ENCODE results near the gene CLEC17A. TPM values are rescaled to one million over a fixed set of nuclear protein-coding genes. Genes with fewer than 3 reads are reported as not detected.
"Not testable (repeated sequence)": the region's sequence is repeated elsewhere in the genome, so short reads cannot be mapped to it uniquely, and the experiment has no call there.

CLEC17A gene
- polyA plus RNA-seq, 6 donors from 2014 or later: 71.6 to 127 (median 93.6) TPM

DNA sequence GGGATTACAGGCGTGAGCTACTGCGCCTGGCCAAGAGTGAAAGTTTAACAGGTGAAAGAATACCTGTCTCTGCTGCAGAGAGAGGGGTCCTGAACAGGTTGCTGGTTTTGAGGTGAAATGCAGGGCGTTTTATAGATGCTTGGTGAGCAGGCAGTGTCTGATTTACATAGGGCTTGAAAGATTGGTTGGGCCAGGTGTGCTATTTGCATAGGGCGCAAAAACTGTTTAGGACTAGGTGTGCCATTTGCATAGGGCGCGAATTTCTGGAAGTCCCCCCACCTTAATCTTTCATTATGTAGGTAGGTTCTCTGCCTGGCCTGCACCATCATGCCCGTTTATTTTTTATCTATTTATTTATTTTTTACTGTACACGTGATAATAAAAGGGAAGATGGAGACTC is 6.5 kb upstream of the CLEC17A start:
- ATAC-seq (ENCODE audit: low read depth in 2 of 2): no peak
- H3K27ac Mint-ChIP-seq: peak overlapping the region in 3 of 6 donors; percentile 84 to 92 (median 90)
- peak overlapping the region in 5 of 8 donors; percentile 6 to 71 (median 28) for H3K4me3 Mint-ChIP-seq

DNA sequence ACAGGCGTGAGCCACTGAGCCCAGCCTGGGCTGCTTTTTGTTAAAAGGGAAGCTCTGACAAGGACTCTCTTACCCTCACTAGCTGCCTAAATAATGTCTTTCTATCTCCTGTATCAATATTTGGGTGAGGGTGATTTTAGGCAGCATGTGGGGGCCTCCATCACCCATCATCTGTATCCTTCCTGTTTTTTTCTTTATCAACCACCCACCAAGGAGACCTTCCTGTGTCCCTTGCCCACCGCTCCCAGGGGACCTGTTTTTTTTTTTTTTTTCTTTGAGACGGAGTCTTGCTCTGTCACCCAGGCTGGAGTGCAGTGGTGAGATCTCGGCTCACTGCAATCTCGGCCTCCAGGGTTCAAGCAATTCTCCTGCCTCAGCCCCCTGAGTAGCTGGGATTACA is 5.6 kb upstream of the CLEC17A start:
- no peaks in the 10 kb centered on the region for H3K36me3 Mint-ChIP-seq
- peak overlapping the region; percentile 81 to 99 (median 94) for H3K27ac Mint-ChIP-seq
- peak; percentile 25 to 32 for ATAC-seq (ENCODE audit: low read depth in 2 of 2)
- H3K27me3 Mint-ChIP-seq: no peaks in the 10 kb centered on the region
- peak; percentile 60 for DNase-seq
- H3K4me1 Mint-ChIP-seq: peaks cover 44 to 88% (median 75%) of the 10 kb centered on the region in 3 donors
- H3K9me3 Mint-ChIP-seq: peaks cover 0 to 2% (median 0%) of the 10 kb centered on the region in 7 donors
- H3K4me3 Mint-ChIP-seq: peak overlapping the region; percentile 68 to 87 (median 78)

More for the DNA sequence above, 6.5 kb upstream of the CLEC17A start:
- H3K4me1 Mint-ChIP-seq: peaks cover 48 to 88% (median 73%) of the 10 kb centered on the region in 3 donors
- H3K27me3 Mint-ChIP-seq: no peaks in the 10 kb centered on the region
- peaks cover 0 to 2% (median 0%) of the 10 kb centered on the region in 7 donors for H3K9me3 Mint-ChIP-seq
- H3K36me3 Mint-ChIP-seq: no peaks in the 10 kb centered on the region
- no peak for DNase-seq

DNA sequence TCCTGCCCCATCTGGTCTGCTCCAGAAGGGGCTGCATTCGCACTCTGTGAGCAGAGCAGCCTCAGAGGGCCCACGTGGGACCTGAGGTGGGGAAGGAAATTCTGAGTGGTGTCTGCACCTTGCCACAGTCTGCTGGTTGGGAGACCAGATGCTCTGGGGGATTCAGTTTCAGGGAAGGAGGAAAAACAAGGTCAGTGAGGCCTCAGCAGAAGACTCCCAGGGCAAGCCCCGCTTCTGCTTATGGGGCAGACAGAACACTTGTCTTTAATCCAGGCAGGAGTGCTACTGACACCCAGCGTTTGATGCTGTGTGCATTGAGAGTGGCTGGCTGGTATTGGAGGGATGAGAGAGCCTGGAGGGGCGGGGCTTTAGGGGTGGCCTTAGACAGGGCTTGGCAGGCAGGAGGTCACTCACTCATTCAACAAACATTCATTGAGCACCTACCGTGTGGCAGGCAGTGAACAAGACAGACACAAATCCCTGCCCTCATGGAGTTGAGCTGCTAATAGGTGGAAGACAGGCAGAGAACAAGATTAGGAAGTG is 4.9 kb upstream of the CLEC17A start:
- Mint-ChIP-seq H3K36me3 (peaks cover 0 to 3% of the 10 kb centered on the region in 2 donors), H3K27ac (peak overlapping the region; percentile 81 to 99 (median 94)), H3K9me3 (peaks cover 0 to 4% (median 2%) of the 10 kb centered on the region in 7 donors), H3K4me3 (peak overlapping the region; percentile 11 to 87 (median 74)), H3K4me1 (peaks cover 48 to 94% (median 80%) of the 10 kb centered on the region in 3 donors), H3K27me3 (no peaks in the 10 kb centered on the region)
- ATAC-seq (ENCODE audit: low read depth in 2 of 2) (peak; percentile 53 to 57), DNase-seq (peak; percentile 65)

DNA sequence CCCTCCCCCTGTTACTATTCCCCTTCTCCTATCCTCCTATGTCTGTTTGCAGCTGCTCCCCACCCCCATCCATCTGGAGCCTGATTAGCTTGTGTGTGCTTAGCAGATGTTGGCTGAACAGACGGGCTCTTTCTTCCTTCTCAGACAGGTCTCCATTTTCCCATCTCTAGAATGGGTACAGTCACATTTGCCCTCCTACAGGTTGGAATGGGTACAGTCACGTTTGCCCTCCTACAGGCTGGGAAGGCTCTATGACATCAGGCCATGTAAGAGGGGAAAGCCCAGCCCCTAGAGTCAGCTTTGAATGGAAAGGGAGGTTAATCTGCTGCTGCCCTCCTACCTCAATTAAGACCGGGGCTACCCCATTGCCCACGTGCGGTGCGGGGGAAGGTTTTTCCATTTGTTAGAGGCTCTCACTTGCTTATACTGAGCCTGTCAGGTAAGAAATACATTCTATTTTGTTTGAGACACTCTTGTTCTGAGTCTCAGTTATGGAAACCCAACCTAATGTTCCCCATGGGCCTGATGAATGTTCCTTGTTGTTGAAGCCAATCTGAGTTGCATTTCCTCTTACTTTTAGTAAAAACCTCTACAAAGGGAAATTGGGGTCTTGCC is 2.2 kb upstream of the CLEC17A start:
- peaks cover 7 to 13% of the 10 kb centered on the region in 2 donors for H3K36me3 Mint-ChIP-seq
- peaks cover 0 to 4% (median 2%) of the 10 kb centered on the region in 7 donors for H3K9me3 Mint-ChIP-seq
- no peak for DNase-seq
- H3K4me1 Mint-ChIP-seq: peaks cover 47 to 84% (median 80%) of the 10 kb centered on the region in 3 donors
- peak overlapping the region in 3 of 6 donors; percentile 61 to 89 (median 62) for H3K27ac Mint-ChIP-seq
- no peaks in the 10 kb centered on the region for H3K27me3 Mint-ChIP-seq
- ATAC-seq (ENCODE audit: low read depth in 2 of 2): no peak
- H3K4me3 Mint-ChIP-seq: peak overlapping the region in 6 of 8 donors; percentile 3 to 73 (median 47)

DNA sequence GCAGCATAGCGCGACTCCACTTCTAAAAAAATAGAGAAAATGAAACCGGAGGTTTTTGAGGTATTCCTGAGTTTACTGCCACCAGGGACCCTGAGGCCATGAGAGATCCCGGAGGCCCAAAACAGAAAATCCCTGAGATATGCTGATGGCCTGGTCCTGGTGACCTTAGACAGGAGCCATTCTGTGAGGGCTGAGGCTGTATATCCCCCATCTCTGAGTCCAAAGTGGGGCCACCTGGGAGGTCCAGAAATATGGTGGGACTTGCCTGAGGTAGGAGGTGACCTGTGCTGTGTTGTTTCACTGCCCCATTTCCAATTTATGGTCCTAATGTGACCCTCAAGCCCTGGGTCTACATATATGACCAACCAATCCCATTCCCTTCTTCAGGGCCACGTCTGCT is 1.5 kb downstream of the CLEC17A start:
- Mint-ChIP-seq H3K27ac (peak overlapping the region; percentile 96 to 99 (median 98)), H3K36me3 (peaks cover 12 to 27% of the 10 kb centered on the region in 2 donors), H3K4me3 (peak overlapping the region; percentile 93 to 100 (median 99)), H3K4me1 (peaks cover 50 to 82% (median 76%) of the 10 kb centered on the region in 3 donors)
- not testable (repeated sequence) for H3K9me3 Mint-ChIP-seq; DNase-seq; ATAC-seq (ENCODE audit: low read depth in 2 of 2); H3K27me3 Mint-ChIP-seq

DNA sequence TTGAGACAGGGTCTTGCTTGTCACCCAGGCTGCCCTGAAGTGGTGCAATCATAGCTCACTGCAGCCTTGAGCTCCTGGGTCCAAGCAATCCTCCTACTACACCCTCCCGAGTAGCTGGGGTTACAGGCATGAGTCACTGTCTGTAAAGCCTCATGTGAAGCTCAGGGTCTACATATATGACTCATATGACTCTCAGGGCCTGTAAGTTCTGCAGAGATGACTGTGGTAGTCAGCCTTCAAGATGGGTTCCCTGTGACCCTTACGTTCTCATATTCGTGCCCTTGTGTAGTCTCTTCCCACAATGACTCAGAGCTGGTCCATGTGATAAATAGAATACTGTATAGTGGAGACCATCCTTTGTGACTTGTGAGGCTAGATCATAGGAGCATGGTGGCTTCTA is 2.3 kb downstream of the CLEC17A start:
- Mint-ChIP-seq H3K4me3 (peak overlapping the region; percentile 93 to 100 (median 99)), H3K4me1 (peaks cover 47 to 76% (median 72%) of the 10 kb centered on the region in 3 donors), H3K27ac (peak overlapping the region; percentile 49 to 98 (median 84))

DNA sequence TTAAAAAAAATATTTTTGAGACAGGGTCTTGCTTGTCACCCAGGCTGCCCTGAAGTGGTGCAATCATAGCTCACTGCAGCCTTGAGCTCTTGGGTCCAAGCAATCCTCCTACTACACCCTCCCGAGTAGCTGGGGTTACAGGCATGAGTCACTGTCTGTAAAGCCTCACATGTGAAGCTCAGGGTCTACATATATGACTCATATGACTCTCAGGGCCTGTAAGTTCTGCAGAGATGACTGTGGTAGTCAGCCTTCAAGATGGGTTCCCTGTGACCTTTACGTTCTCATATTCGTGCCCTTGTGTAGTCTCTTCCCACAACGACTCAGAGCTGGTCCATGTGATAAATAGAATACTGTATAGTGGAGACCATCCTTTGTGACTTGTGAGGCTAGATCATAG is 6.5 kb downstream of the CLEC17A start:
- Mint-ChIP-seq H3K4me3 (peak overlapping the region in 2 of 8 donors; percentile 19 to 76), H3K36me3 (peaks cover 8 to 28% of the 10 kb centered on the region in 2 donors), H3K27ac (peak overlapping the region in 2 of 6 donors; percentile 85 to 88), H3K4me1 (peaks cover 44 to 78% (median 62%) of the 10 kb centered on the region in 3 donors)
- DNase-seq; H3K9me3 Mint-ChIP-seq; ATAC-seq (ENCODE audit: low read depth in 2 of 2); H3K27me3 Mint-ChIP-seq: not testable (repeated sequence)

More for the DNA sequence above, 2.3 kb downstream of the CLEC17A start:
- ATAC-seq (ENCODE audit: low read depth in 2 of 2); H3K9me3 Mint-ChIP-seq; H3K27me3 Mint-ChIP-seq; DNase-seq: not testable (repeated sequence)
- H3K36me3 Mint-ChIP-seq: peaks cover 12 to 27% of the 10 kb centered on the region in 2 donors

DNA sequence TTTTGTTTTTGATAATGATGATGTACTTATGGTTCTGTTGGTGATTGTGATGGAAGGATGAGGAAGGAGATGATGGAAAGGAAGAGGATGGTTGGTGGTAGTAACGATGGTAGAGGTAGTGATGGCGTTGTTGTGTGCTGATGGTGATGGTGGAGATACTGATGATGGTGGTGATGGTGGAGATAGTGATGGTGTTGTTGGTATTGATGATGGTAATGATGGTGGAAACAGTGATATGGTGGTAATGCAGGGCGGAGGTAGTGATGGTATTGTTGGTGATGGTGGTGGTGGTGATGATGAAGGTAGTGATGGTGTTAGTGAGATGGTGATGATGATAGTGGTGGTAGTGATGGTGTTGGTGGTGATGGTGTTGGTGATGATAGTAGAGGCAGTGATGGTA is 12.7 kb downstream of the CLEC17A start:
- DNase-seq (no peak), ATAC-seq (ENCODE audit: low read depth in 2 of 2) (no peak)
- Mint-ChIP-seq H3K9me3 (peaks cover 0 to 8% (median 0%) of the 10 kb centered on the region in 7 donors), H3K4me1 (peaks cover 41 to 81% (median 65%) of the 10 kb centered on the region in 3 donors), H3K27ac (peak overlapping the region; percentile 9 to 92 (median 64)), H3K4me3 (peak overlapping the region; percentile 7 to 82 (median 44)), H3K27me3 (no peaks in the 10 kb centered on the region), H3K36me3 (peaks cover 29 to 56% of the 10 kb centered on the region in 2 donors)

DNA sequence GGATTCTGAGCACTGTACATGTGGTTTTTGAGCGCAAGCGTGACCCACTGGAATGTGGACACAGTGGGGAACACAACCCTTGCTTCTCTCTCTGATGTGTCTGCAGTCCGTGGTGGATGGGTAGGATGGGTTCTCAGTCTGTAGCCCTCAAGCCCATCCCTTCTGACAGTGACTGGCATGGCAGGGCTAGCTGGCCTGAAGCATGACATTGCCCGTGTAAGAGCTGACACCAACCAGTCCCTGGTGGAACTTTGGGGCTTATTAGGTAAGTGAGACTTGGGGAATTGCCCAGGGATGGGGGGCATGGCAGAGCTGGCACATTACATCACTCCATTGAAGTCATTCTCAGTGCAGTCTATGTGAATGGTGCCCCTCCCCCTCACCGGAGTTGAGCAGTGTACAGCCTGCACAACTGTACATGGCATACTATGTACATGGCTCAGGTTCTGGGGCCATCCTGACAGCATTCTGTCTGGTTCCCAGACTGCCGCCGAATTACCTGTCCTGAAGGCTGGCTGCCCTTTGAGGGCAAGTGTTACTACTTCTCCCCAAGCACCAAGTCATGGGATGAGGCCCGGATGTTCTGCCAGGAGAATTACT is 16.8 kb downstream of the CLEC17A start:
- peaks cover 0 to 8% (median 0%) of the 10 kb centered on the region in 7 donors for H3K9me3 Mint-ChIP-seq
- peak overlapping the region in 1 of 8 donors; percentile 59 for H3K4me3 Mint-ChIP-seq
- H3K27me3 Mint-ChIP-seq: no peaks in the 10 kb centered on the region
- peaks cover 34 to 76% (median 58%) of the 10 kb centered on the region in 3 donors for H3K4me1 Mint-ChIP-seq
- H3K27ac Mint-ChIP-seq: peak overlapping the region in 5 of 6 donors; percentile 42 to 99 (median 81)
- peaks cover 41 to 49% of the 10 kb centered on the region in 2 donors for H3K36me3 Mint-ChIP-seq
- no peak for DNase-seq
- ATAC-seq (ENCODE audit: low read depth in 2 of 2): no peak

DNA sequence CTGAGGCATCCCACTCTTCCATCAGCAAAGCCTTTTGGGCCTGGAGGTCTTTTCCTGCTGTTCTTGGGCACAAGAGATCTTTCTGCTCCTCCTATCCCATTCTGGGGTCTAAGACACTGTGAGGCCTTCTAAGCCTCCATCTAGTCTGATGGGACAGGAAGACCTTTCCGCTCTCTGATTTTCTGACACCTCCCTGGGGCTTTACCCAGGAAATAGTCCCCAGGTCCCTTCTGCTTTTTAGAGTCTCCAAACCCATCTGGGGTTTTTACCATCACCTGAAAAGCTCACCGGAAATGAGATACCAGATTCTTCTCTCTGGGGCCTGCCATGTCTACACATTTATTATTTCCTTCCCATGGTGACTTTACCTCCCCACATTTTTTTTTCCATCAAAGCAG is 21.1 kb downstream of the CLEC17A start:
- peak overlapping the region; percentile 99 to 100 (median 99) for H3K27ac Mint-ChIP-seq

DNA sequence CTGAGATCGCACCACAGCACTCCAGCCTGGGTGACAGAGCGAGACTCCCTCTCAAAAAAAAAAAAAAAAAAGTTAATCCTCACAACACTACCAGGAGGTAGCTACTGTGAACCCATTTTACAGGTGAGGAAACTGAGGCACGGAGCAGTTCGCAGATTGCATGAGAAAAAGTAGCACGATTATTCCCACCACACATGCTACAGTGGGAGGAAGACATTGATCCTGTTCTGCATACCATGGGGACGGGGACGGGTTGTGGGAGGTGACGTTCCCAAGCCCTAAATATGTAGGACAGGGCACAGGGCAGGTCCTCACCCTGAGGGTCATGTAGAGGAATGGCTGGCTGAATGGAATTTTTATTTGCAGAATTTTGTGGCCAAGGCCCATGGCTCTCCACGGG is 23.7 kb downstream of the CLEC17A start:
- Mint-ChIP-seq H3K9me3 (no peaks in the 10 kb centered on the region), H3K4me3 (peak overlapping the region in 6 of 8 donors; percentile 20 to 92 (median 60)), H3K27ac (peak overlapping the region; percentile 53 to 100 (median 94)), H3K4me1 (peaks cover 43 to 90% (median 69%) of the 10 kb centered on the region in 3 donors), H3K36me3 (peaks cover 34 to 36% of the 10 kb centered on the region in 2 donors), H3K27me3 (no peaks in the 10 kb centered on the region)
- no peak for DNase-seq
- no peak for ATAC-seq (ENCODE audit: low read depth in 2 of 2)

More for the DNA sequence above, 21.1 kb downstream of the CLEC17A start:
- Mint-ChIP-seq H3K9me3 (no peaks in the 10 kb centered on the region), H3K4me3 (peak overlapping the region; percentile 50 to 92 (median 83)), H3K36me3 (peaks cover 22 to 34% of the 10 kb centered on the region in 2 donors), H3K4me1 (peaks cover 30 to 86% (median 56%) of the 10 kb centered on the region in 3 donors), H3K27me3 (no peaks in the 10 kb centered on the region)
- ATAC-seq (ENCODE audit: low read depth in 2 of 2) (peak; percentile 92), DNase-seq (peak; percentile 88)

DNA sequence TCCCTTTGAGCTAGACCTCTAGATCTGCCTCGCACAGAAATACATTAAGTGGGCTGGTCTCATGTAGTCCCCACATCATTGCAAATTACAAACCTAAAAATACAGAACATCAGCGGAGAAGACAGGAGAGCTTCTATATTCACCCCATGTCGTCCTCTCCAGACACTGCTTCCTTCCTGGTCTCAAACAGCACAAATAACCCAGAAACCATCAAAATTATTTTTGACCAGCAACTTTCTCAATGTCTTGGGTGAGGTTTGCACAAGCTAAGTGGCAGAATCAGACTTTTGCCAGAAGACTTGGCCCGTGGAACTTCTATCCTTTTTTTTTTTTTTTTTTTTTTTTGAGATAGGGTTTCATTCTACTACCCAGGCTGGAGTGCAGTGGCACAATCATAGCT is 28.2 kb downstream of the CLEC17A start:
- Mint-ChIP-seq H3K4me1 (peaks cover 38 to 90% (median 52%) of the 10 kb centered on the region in 3 donors), H3K27me3 (no peaks in the 10 kb centered on the region), H3K4me3 (peak overlapping the region in 7 of 8 donors; percentile 0 to 80 (median 53)), H3K27ac (peak overlapping the region; percentile 1 to 100 (median 72)), H3K9me3 (peaks cover 0 to under 1% (median 0%) of the 10 kb centered on the region in 7 donors), H3K36me3 (peaks cover 21 to 31% of the 10 kb centered on the region in 2 donors)
- no peak for DNase-seq
- ATAC-seq (ENCODE audit: low read depth in 2 of 2): no peak

DNA sequence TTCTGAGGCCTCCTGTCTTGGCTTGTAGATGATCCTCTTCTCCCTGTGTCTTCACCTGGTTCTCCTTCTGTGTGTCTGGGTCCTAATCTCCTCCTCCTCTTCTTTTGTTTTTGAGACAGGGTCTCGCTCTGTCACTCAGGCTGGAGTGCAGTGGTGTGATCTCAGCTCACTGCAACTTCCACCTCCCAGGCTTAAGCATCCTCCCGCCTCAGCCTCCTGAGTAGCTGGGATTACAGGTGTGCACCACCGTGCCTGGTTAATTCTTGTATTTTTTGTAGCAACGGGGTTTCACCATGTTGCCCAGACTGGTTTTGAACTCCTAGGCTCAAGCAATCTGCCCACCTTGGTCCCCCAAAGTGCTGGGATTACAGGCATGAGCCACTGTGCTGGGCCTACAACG is 29.4 kb downstream of the CLEC17A start:
- Mint-ChIP-seq H3K4me3 (peak overlapping the region in 7 of 8 donors; percentile 29 to 93 (median 47)), H3K4me1 (peaks cover 40 to 88% (median 57%) of the 10 kb centered on the region in 3 donors), H3K36me3 (peaks cover 23 to 38% of the 10 kb centered on the region in 2 donors), H3K27ac (peak overlapping the region; percentile 97 to 100 (median 100))
- DNase-seq; H3K9me3 Mint-ChIP-seq; H3K27me3 Mint-ChIP-seq; ATAC-seq (ENCODE audit: low read depth in 2 of 2): not testable (repeated sequence)
